HepG2 (cell line): ENCODE measurements around the gene EHBP1. TPM values are rescaled to one million over a fixed set of nuclear protein-coding genes. Genes with fewer than 3 reads are reported as not detected.

Source experiments
- CCAR2 ChIP-seq: fragments of 200-400 bp; formaldehyde crosslinking; optimal IDR thresholded peaks from 2 replicates; pipeline ENCODE3; 2018; ENCODE audit warnings: low read depth, mild to moderate bottlenecking, low read length, moderate library complexity
- SAFB2 ChIP-seq: sonication (generic); formaldehyde crosslinking; IDR thresholded peaks from 2 replicates; pipeline ENCODE4 v1.5.1; 2020; ENCODE audit warnings: missing genetic modification reagents, low read depth, mild to moderate bottlenecking, borderline replicate concordance
- SYNCRIP ChIP-seq: fragments of 200-400 bp; formaldehyde crosslinking; IDR thresholded peaks from 2 replicates; pipeline ENCODE4 v1.6.1; 2018; ENCODE audit warnings: mild to moderate bottlenecking, low read depth, low read length; ENCODE audit not compliant: insufficient read depth
- ZBTB49 ChIP-seq: sonication (generic); formaldehyde crosslinking; IDR thresholded peaks from 2 replicates; pipeline ENCODE4 v1.4.0; 2020; ENCODE audit warnings: missing genetic modification reagents, borderline replicate concordance
- ZHX1 ChIP-seq: sonication (generic); formaldehyde crosslinking; IDR thresholded peaks from 2 replicates; pipeline ENCODE4 v1.8.1; 2022; ENCODE audit warnings: low read depth, mild to moderate bottlenecking, missing genetic modification reagents
- ZNF773 ChIP-seq: sonication (generic); formaldehyde crosslinking; IDR thresholded peaks from 2 replicates; pipeline ENCODE4 v1.4.0; 2020; ENCODE audit warnings: missing genetic modification reagents, borderline replicate concordance
- polyA plus RNA-seq, 8 experiments: library from polyadenylated mRNA; depleted of rRNA in 3 of 8; stranded (reverse) in 7 of 8; unstranded in 1 of 8; fragments of >200 nt; fragmentation: Illumina TruSeq in 4 of 8; extraction: Trizol in 4 of 8; gene quantifications; 2 replicates each; pipeline versions ENCODE4 v1.2.1 to v1.2.3, GENCODE V29; 2011 to 2016; ENCODE audit warnings: low read depth in 4 of 8, missing spikeins in 1 of 8, mixed read lengths in 1 of 8; ENCODE audit not compliant: insufficient read depth in 1 of 8
- total RNA-seq, 5 experiments: library from RNA; depleted of rRNA; stranded (reverse); fragments of >200 nt; fragmentation: Illumina TruSeq; extraction: Trizol; gene quantifications; 2 replicates each; pipeline ENCODE4 v1.2.3, GENCODE V29; 2016; ENCODE audit warnings: low read depth in 1 of 5
- TF ChIP-seq, protein P1 (sequence below): sonication (generic); formaldehyde crosslinking; IDR thresholded peaks from 2 replicates; pipeline ENCODE4 v1.4.0; 2020; ENCODE audit warnings: low read depth, mild to moderate bottlenecking, missing genetic modification reagents

Gene EHBP1
- total and polyA plus RNA-seq, 2 of the 13 experiments (the other 11 are each of a cell fraction or from before 2014, with no cell fraction given), result 93.5 to 146 TPM

DNA sequence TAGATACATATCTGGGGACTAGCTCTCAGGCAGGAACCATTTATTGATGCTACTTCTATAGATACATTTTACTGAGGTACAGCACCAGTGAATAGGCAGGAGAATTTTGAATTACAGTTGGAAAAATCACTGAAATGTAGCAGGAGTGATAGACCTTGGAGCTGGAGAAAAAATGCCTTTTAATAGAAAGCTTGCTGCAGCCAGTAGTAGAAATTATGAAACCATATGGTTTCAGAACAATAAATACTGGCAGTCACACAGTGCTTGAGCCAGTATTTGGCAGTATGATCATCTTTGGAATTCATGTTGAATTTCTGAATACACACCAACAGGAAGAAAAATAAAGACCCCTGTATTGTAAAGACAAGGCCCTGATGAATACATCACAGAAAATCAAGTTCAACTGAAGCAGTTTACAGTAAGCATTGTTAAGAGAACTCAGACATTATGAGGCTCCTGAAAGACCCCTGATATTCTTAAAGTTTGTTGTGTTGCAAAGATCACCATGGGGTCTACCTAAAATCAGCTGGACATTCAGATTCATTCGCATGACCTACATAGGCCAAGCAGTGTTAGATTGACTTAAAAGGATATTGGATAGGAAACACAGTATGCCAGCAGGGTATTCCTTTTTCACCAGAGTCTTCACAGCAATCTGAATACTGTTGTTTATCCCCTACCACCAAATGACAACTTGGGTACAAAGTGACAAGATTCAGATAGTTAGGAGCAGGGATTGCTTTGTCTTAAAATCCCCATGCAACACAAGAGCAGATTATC, 139.0 kb downstream of the EHBP1 start (continued):
- TF ChIP-seq ZHX1 (CRISPR knock-in tag) (no peak), ZBTB49 (CRISPR knock-in tag) (no peak), CCAR2 (no peak), SAFB2 (CRISPR knock-in tag) (no peak), SYNCRIP (no peak), ZNF773 (CRISPR knock-in tag) (no peak)
- TF ChIP-seq, protein P1, sequence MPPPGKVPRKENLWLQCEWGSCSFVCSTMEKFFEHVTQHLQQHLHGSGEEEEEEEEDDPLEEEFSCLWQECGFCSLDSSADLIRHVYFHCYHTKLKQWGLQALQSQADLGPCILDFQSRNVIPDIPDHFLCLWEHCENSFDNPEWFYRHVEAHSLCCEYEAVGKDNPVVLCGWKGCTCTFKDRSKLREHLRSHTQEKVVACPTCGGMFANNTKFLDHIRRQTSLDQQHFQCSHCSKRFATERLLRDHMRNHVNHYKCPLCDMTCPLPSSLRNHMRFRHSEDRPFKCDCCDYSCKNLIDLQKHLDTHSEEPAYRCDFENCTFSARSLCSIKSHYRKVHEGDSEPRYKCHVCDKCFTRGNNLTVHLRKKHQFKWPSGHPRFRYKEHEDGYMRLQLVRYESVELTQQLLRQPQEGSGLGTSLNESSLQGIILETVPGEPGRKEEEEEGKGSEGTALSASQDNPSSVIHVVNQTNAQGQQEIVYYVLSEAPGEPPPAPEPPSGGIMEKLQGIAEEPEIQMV (CRISPR knock-in tag), result no peak
